Activated naive CD8-positive, alpha-beta T cell treated with anti-CD3 and anti-CD28 coated beads, Interleukin-2, amount 50 U/mL, for 24 hours (primary cell): ENCODE results near the gene TMBIM1.

ENCODE experiments used
- ATAC-seq: fragments of 150-1000 bp; cut with Tn5 transposase; one replicate; pipeline ENCODE4 v1.10.0; 2021
- DNase-seq: peaks from one replicate; pipeline ENCODE4 v3.0.0; 2021
- H3K27ac Mint-ChIP-seq: one replicate; pipeline ENCODE4 v1.8.0; 2021; ENCODE audit warnings: mild to moderate bottlenecking, mixed read lengths
- H3K27me3 Mint-ChIP-seq: one replicate; pipeline ENCODE4 v1.8.0; 2021; ENCODE audit warnings: mixed read lengths
- H3K36me3 Mint-ChIP-seq: one replicate; pipeline ENCODE4 v1.8.0; 2021; ENCODE audit warnings: low read depth, mixed read lengths
- H3K4me1 Mint-ChIP-seq: one replicate; pipeline ENCODE4 v1.8.0; 2021; ENCODE audit warnings: mixed read lengths
- H3K4me3 Mint-ChIP-seq: one replicate; pipeline ENCODE4 v1.8.0; 2021; ENCODE audit warnings: mild to moderate bottlenecking, moderate library complexity, mixed read lengths
- H3K9me3 Mint-ChIP-seq: one replicate; pipeline ENCODE4 v1.8.0; 2021; ENCODE audit warnings: mixed read lengths

TMBIM1 gene

GRCh38 chr2:218262631-218263586 lies 29.4 kb downstream of the TMBIM1 start:
- Mint-ChIP-seq H3K27ac (no peak overlapping the region), H3K4me3 (no peak overlapping the region), H3K27me3 (no peaks in the 10 kb centered on the region), H3K9me3 (no peaks in the 10 kb centered on the region), H3K4me1 (peaks cover 40% of the 10 kb centered on the region), H3K36me3 (peaks cover 19% of the 10 kb centered on the region)
- DNase-seq: no peak
- no peak for ATAC-seq

GRCh38 chr2:218262237-218262600 lies 30.1 kb downstream of the TMBIM1 start:
- H3K36me3 Mint-ChIP-seq: peaks cover 14% of the 10 kb centered on the region
- H3K4me3 Mint-ChIP-seq: no peak overlapping the region
- ATAC-seq (no peak), DNase-seq (no peak)
- no peak overlapping the region for H3K27ac Mint-ChIP-seq
- no peaks in the 10 kb centered on the region for H3K27me3 Mint-ChIP-seq
- H3K4me1 Mint-ChIP-seq: peaks cover 41% of the 10 kb centered on the region
- H3K9me3 Mint-ChIP-seq: no peaks in the 10 kb centered on the region

GRCh38 chr2:218261423-218262236 lies 30.7 kb downstream of the TMBIM1 start:
- Mint-ChIP-seq H3K4me3 (no peak overlapping the region), H3K4me1 (peaks cover 44% of the 10 kb centered on the region), H3K27ac (no peak overlapping the region), H3K36me3 (peaks cover 10% of the 10 kb centered on the region), H3K9me3 (no peaks in the 10 kb centered on the region), H3K27me3 (no peaks in the 10 kb centered on the region)
- no peak for DNase-seq
- no peak for ATAC-seq

- Mint-ChIP-seq H3K27me3 (no peaks in the 10 kb centered on the region), H3K36me3 (peaks cover 10% of the 10 kb centered on the region), H3K4me3 (no peak within 1 kb of the TSS), H3K27ac (no peak within 1 kb of the TSS), H3K9me3 (no peaks in the 10 kb centered on the region), H3K4me1 (peaks cover 47% of the 10 kb centered on the region)
- ATAC-seq: no peak
- DNase-seq: no peak
Measured at GRCh38 chr2:218260742-218261422, 31.4 kb downstream of the TMBIM1 start, which contains the start of gene GPBAR1. TSS of gene GPBAR1 (plus strand) at chr2:218261015. CDS start at chr2:218262725, 1,710 bp downstream.

- Mint-ChIP-seq H3K4me3 (no peak overlapping the region), H3K4me1 (peaks cover 53% of the 10 kb centered on the region), H3K27ac (no peak overlapping the region), H3K9me3 (no peaks in the 10 kb centered on the region), H3K27me3 (no peaks in the 10 kb centered on the region), H3K36me3 (peaks cover 16% of the 10 kb centered on the region)
- DNase-seq: no peak
- ATAC-seq: no peak
Measured at GRCh38 chr2:218260166-218260565, 32.1 kb downstream of the TMBIM1 start.

GRCh38 chr2:218259099-218259961 lies 33.0 kb downstream of the TMBIM1 start:
- no peak for DNase-seq
- Mint-ChIP-seq H3K4me1 (peaks cover 57% of the 10 kb centered on the region), H3K9me3 (no peaks in the 10 kb centered on the region), H3K27ac (peak overlapping the region; percentile 27), H3K27me3 (no peaks in the 10 kb centered on the region), H3K36me3 (peaks cover 22% of the 10 kb centered on the region), H3K4me3 (no peak overlapping the region)
- ATAC-seq: no peak

GRCh38 chr2:218257390-218257981 lies 34.8 kb downstream of the TMBIM1 start:
- Mint-ChIP-seq H3K27ac (peak overlapping the region; percentile 87), H3K36me3 (peaks cover 23% of the 10 kb centered on the region), H3K27me3 (no peaks in the 10 kb centered on the region), H3K9me3 (no peaks in the 10 kb centered on the region), H3K4me3 (no peak overlapping the region), H3K4me1 (peaks cover 53% of the 10 kb centered on the region)
- DNase-seq: peak; percentile 78
- peak; percentile 70 for ATAC-seq

- no peak for ATAC-seq
- Mint-ChIP-seq H3K36me3 (peaks cover 27% of the 10 kb centered on the region), H3K4me1 (peaks cover 55% of the 10 kb centered on the region)
Measured at GRCh38 chr2:218256612-218257350, 35.5 kb downstream of the TMBIM1 start.

GRCh38 chr2:218255446-218255845 lies 36.9 kb downstream of the TMBIM1 start:
- Mint-ChIP-seq H3K4me3 (no peak overlapping the region), H3K27ac (peak overlapping the region; percentile 65), H3K9me3 (no peaks in the 10 kb centered on the region), H3K36me3 (peaks cover 39% of the 10 kb centered on the region), H3K4me1 (peaks cover 57% of the 10 kb centered on the region), H3K27me3 (no peaks in the 10 kb centered on the region)
- ATAC-seq (peak; percentile 20), DNase-seq (no peak)

More at GRCh38 chr2:218256612-218257350, 35.5 kb downstream of the TMBIM1 start:
- H3K9me3 Mint-ChIP-seq: no peaks in the 10 kb centered on the region
- H3K4me3 Mint-ChIP-seq: no peak overlapping the region
- H3K27me3 Mint-ChIP-seq: no peaks in the 10 kb centered on the region
- DNase-seq: no peak
- peak overlapping the region; percentile 87 for H3K27ac Mint-ChIP-seq

GRCh38 chr2:218253232-218253625 lies 39.1 kb downstream of the TMBIM1 start:
- Mint-ChIP-seq H3K36me3 (peaks cover 56% of the 10 kb centered on the region), H3K27me3 (no peaks in the 10 kb centered on the region), H3K27ac (peak overlapping the region; percentile 27), H3K9me3 (no peaks in the 10 kb centered on the region), H3K4me3 (no peak overlapping the region), H3K4me1 (peaks cover 44% of the 10 kb centered on the region)
- DNase-seq (no peak), ATAC-seq (no peak)

GRCh38 chr2:218252509-218253231 lies 39.6 kb downstream of the TMBIM1 start:
- no peak overlapping the region for H3K4me3 Mint-ChIP-seq
- no peaks in the 10 kb centered on the region for H3K27me3 Mint-ChIP-seq
- peaks cover 41% of the 10 kb centered on the region for H3K4me1 Mint-ChIP-seq
- H3K9me3 Mint-ChIP-seq: no peaks in the 10 kb centered on the region
- ATAC-seq: peak; percentile 34
- H3K27ac Mint-ChIP-seq: peak overlapping the region; percentile 27
- DNase-seq: no peak
- H3K36me3 Mint-ChIP-seq: peaks cover 59% of the 10 kb centered on the region

- Mint-ChIP-seq H3K36me3 (peaks cover 63% of the 10 kb centered on the region), H3K4me1 (peaks cover 26% of the 10 kb centered on the region), H3K4me3 (no peak overlapping the region), H3K27ac (peak overlapping the region; percentile 73), H3K9me3 (no peaks in the 10 kb centered on the region), H3K27me3 (no peaks in the 10 kb centered on the region)
- no peak for DNase-seq
- no peak for ATAC-seq
Measured at GRCh38 chr2:218249691-218250090, 42.6 kb downstream of the TMBIM1 start.
